HEK293 (cell line): Measurements from ENCODE around the gene ZNF536.

Experiments used
- CTCF ChIP-seq: fragments of 450-650 bp; formaldehyde crosslinking; IDR thresholded peaks from 2 replicates; pipeline ENCODE4 v1.5.1; 2016; ENCODE audit warnings: missing biosample characterization, missing genetic modification characterization
- ELK4 ChIP-seq: IDR thresholded peaks from 2 replicates; pipeline ENCODE4 v1.6.1; 2011; ENCODE audit warnings: mild to moderate bottlenecking, low read depth, low read length, borderline replicate concordance
- FEZF1 ChIP-seq: fragments of 450-650 bp; formaldehyde crosslinking; IDR thresholded peaks from 2 replicates; pipeline ENCODE4 v1.5.1; 2016; ENCODE audit warnings: missing biosample characterization, missing genetic modification characterization
- OSR2 ChIP-seq: fragments of 450-650 bp; formaldehyde crosslinking; IDR thresholded peaks from 2 replicates; pipeline ENCODE4 v1.5.1; 2016; ENCODE audit warnings: missing biosample characterization, missing genetic modification characterization
- PATZ1 ChIP-seq: fragments of 450-650 bp; formaldehyde crosslinking; IDR thresholded peaks from 2 replicates; pipeline ENCODE4 v1.5.1; 2016; ENCODE audit warnings: missing biosample characterization, missing genetic modification characterization
- REST ChIP-seq: fragments of 450-650 bp; formaldehyde crosslinking; IDR thresholded peaks from 2 replicates; pipeline ENCODE4 v1.5.1; 2016; ENCODE audit warnings: missing biosample characterization, missing genetic modification characterization
- YY1 ChIP-seq: fragments of 450-650 bp; formaldehyde crosslinking; IDR thresholded peaks from 2 replicates; pipeline ENCODE4 v1.5.1; 2018; ENCODE audit warnings: missing biosample characterization, missing genetic modification characterization
- ZBTB26 ChIP-seq: fragments of 450-650 bp; formaldehyde crosslinking; optimal IDR thresholded peaks from 2 replicates; pipeline ENCODE3; 2016; ENCODE audit warnings: missing biosample characterization, mild to moderate bottlenecking, missing genetic modification characterization
- ZNF16 ChIP-seq: fragments of 450-650 bp; formaldehyde crosslinking; IDR thresholded peaks from 2 replicates; pipeline ENCODE4 v1.5.1; 2016; ENCODE audit warnings: low read depth, missing biosample characterization, missing genetic modification characterization
- ZNF184 ChIP-seq: fragments of 450-650 bp; IDR thresholded peaks from 2 replicates; pipeline ENCODE4 v1.5.1; 2018; ENCODE audit warnings: missing biosample characterization, mild to moderate bottlenecking, missing genetic modification characterization
- ZNF513 ChIP-seq: fragments of 450-650 bp; IDR thresholded peaks from 2 replicates; pipeline ENCODE4 v1.5.1; 2018; ENCODE audit warnings: missing biosample characterization, missing genetic modification characterization
- ZNF561 ChIP-seq: fragments of 450-650 bp; IDR thresholded peaks from 2 replicates; pipeline ENCODE4 v1.5.1; 2018; ENCODE audit warnings: missing biosample characterization, missing genetic modification characterization, borderline replicate concordance

- TF ChIP-seq CTCF (tag by site-specific recombination): no peak
- no peak for TF ChIP-seq ELK4
- TF ChIP-seq PATZ1 (tag by site-specific recombination): no peak
- no peak for TF ChIP-seq OSR2 (tag by site-specific recombination)
- no peak for TF ChIP-seq ZNF184
- no peak for TF ChIP-seq ZBTB26 (tag by site-specific recombination)
- no peak for TF ChIP-seq REST (tag by site-specific recombination)
- no peak for TF ChIP-seq ZNF561 (tag by site-specific recombination)
- TF ChIP-seq ZNF513: no peak
- no peak for TF ChIP-seq FEZF1 (tag by site-specific recombination)
- TF ChIP-seq YY1 (tag by site-specific recombination): no peak
- TF ChIP-seq ZNF16 (tag by site-specific recombination): no peak
Measured at GRCh38 chr19:30498707-30499106, 126.5 kb downstream of the ZNF536 start.
